NCI-H345 treated with DMSO at 0.1 percent for 48 hours (cell line): ENCODE data around the gene PLXNA3.
"Not testable (repeated sequence)": the region's sequence is repeated elsewhere in the genome, so short reads cannot be mapped to it uniquely, and the experiment has no call there.

Source experiments
- DNase-seq: peaks from one replicate; lab custom pipeline; 2025; ENCODE audit not compliant: unreplicated experiment; lab: John Stamatoyannopoulos, UW

PLXNA3 gene

GRCh38 chrX:154495472-154495922, 37.4 kb downstream of the PLXNA3 start:
- DNase-seq: no peak

- not testable (repeated sequence) for DNase-seq
These were observed 38.6 kb downstream of the PLXNA3 start for GRCh38 chrX:154496591-154497137.

GRCh38 chrX:154501423-154501822, 43.3 kb downstream of the PLXNA3 start:
- not testable (repeated sequence) for DNase-seq

GRCh38 chrX:154502098-154502497, 44.0 kb downstream of the PLXNA3 start:
- DNase-seq: no peak

GRCh38 chrX:154502989-154503388, 44.9 kb downstream of the PLXNA3 start:
- no peak for DNase-seq

GRCh38 chrX:154505734-154506133, 47.7 kb downstream of the PLXNA3 start:
- no peak for DNase-seq

GRCh38 chrX:154506483-154507332, 48.6 kb downstream of the PLXNA3 start:
- no peak for DNase-seq

- DNase-seq: no peak
These were observed 49.7 kb downstream of the PLXNA3 start for GRCh38 chrX:154507673-154508383.

GRCh38 chrX:154508384-154508745, 50.3 kb downstream of the PLXNA3 start:
- no peak for DNase-seq

- no peak for DNase-seq
These were observed 51.4 kb downstream of the PLXNA3 start for GRCh38 chrX:154509455-154509854.

GRCh38 chrX:154511761-154512160, 53.7 kb downstream of the PLXNA3 start:
- DNase-seq: no peak

GRCh38 chrX:154512879-154513553, 54.9 kb downstream of the PLXNA3 start:
- DNase-seq: no peak

- no peak for DNase-seq
These were observed 55.6 kb downstream of the PLXNA3 start for GRCh38 chrX:154513716-154514115.

- peak; percentile 6 for DNase-seq
These were observed 57.2 kb downstream of the PLXNA3 start for GRCh38 chrX:154515090-154515965.

- peak; percentile 77 for DNase-seq
These were observed 58.0 kb downstream of the PLXNA3 start, which contains the start of gene FAM3A for GRCh38 chrX:154515966-154516655. Gene FAM3A, minus strand, starts transcription at chrX:154516232. Its CDS starts 460 bp downstream, at chrX:154515772.

GRCh38 chrX:154516656-154517100, 58.6 kb downstream of the PLXNA3 start:
- DNase-seq: no peak

GRCh38 chrX:154517101-154517781, 59.2 kb downstream of the PLXNA3 start:
- no peak for DNase-seq

GRCh38 chrX:154519389-154519788, 61.3 kb downstream of the PLXNA3 start:
- DNase-seq: no peak
